Measurements from ENCODE around the gene APOL3. TPM values are rescaled to one million over a fixed set of nuclear protein-coding genes. Genes with fewer than 3 reads are reported as not detected.

Gene APOL3
- total and polyA plus RNA-seq, 10 of the 15 experiments (the other 5 are each of a cell fraction or from before 2014, with no cell fraction given) = 6.9 to 66.8 (median 48.5) TPM

DNA sequence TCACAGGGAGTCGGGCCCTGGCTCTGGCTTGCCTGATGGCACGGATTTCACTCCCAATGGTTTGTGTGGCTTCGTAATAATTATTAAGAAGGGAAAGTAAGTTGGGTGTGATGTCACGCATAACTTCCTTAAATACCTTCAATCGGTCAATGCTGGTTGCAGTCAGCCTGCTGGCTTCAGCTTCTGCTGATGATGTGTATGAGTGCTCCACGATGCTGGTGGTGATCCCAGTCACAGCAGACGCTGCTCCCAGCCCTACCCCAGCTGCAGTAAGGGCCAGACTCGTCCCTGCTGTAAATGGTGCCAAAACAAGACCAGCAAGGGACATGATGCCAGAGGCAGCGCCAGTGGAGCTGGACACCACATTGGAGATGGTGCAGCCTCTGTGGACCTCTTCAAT is 19.1 kb downstream of the APOL3 start:
- 71% methylated on average over 9 of the region's 9 CpGs for WGBS (ENCODE audit: insufficient coverage, insufficient replicate concordance, low lambda C conversion rate, missing lambda C conversion rate)
- ATAC-seq (no peak), FAIRE-seq (no peak), DNase-seq (ENCODE audit: low read depth, low spot score) (no peak)
- Histone ChIP-seq H2AFZ (ENCODE audit: control insufficient read depth, low read depth, low read length) (no peak overlapping the region), H3K36me3 (ENCODE audit: control insufficient read depth in 2 of 2, insufficient read depth in 2 of 2, low read length in 1 of 2) (peaks cover 10 to 17% of the 10 kb centered on the region in 2 experiments; a peak in 3 of 4 replicates), H3K27ac (ENCODE audit: control insufficient read depth, insufficient read depth) (no peak overlapping the region), H3K4me3 (no peak overlapping the region), H3K4me2 (ENCODE audit: control insufficient read depth, insufficient read depth) (no peak overlapping the region), H3K27me3 (replicated peaks in 1 of 2; ENCODE audit: control insufficient read depth in 2 of 2, insufficient read depth in 2 of 2, low read length in 1 of 2) (no peaks in the 10 kb centered on the region), H3K9ac (ENCODE audit: control insufficient read depth, insufficient read depth, low read length) (no peak overlapping the region), H3K9me3 (replicated peaks; ENCODE audit: control insufficient read depth, insufficient read depth, low read length) (no peaks in the 10 kb centered on the region), H3K79me2 (ENCODE audit: control insufficient read depth, insufficient read depth, low read length) (no peaks in the 10 kb centered on the region), H3K4me1 (ENCODE audit: control insufficient read depth, insufficient read depth, low read length) (no peaks in the 10 kb centered on the region), H4K20me1 (ENCODE audit: control insufficient read depth, insufficient read depth) (no peaks in the 10 kb centered on the region)
- in situ Hi-C loops (cut with MboI) (loop anchor here (5.0 kb wide), 1 partner anchor 41 kb away; no protein-coding TSS in a partner anchor), intact Hi-C loops (cut with micrococcal nuclease; ENCODE audit: unreplicated experiment) (no loop called here)
- no TSS peak for BruUV-seq (replicated peaks)
- POLR2A ChIA-PET = interaction anchor here (1.3 kb wide), 1 partner anchor 41 kb away, joined by 4 read pairs; no protein-coding TSS in a partner anchor
- CTCF ChIA-PET = interaction anchor here (0.8 to 7.4 kb wide), 9 partner anchors 12 to 82 kb away, joined by 3 to 129 read pairs (median 3); no protein-coding TSS in a partner anchor
- RAD21 ChIA-PET (ENCODE audit: unreplicated experiment) = interaction anchor here (1.3 kb wide), 1 partner anchor 40 kb away, joined by 3 read pairs; no protein-coding TSS in a partner anchor
- SMC1A ChIA-PET (ENCODE audit: uncharacterized antibody, unreplicated experiment) = interaction anchor here (1.0 to 3.8 kb wide), 5 partner anchors 14 to 80 kb away, joined by 3 to 23 read pairs (median 3); no protein-coding TSS in a partner anchor
- TF ChIP-seq IKZF2 (IDR thresholded peaks at IDR 0.05) = no peak
- TF ChIP-seq MAX (IDR thresholded peaks at IDR 0.05; ENCODE audit: low read depth, low read length) = no peak
- no peak for TF ChIP-seq TAF1 (IDR thresholded peaks at IDR 0.05; ENCODE audit: borderline replicate concordance, low read depth, low read length)
- TF ChIP-seq RELB (IDR thresholded peaks at IDR 0.05; ENCODE audit: low read depth) = no peak
- no peak for TF ChIP-seq SMC3 (IDR thresholded peaks at IDR 0.05; ENCODE audit: borderline replicate concordance, low read length)
- TF ChIP-seq, protein P1, sequence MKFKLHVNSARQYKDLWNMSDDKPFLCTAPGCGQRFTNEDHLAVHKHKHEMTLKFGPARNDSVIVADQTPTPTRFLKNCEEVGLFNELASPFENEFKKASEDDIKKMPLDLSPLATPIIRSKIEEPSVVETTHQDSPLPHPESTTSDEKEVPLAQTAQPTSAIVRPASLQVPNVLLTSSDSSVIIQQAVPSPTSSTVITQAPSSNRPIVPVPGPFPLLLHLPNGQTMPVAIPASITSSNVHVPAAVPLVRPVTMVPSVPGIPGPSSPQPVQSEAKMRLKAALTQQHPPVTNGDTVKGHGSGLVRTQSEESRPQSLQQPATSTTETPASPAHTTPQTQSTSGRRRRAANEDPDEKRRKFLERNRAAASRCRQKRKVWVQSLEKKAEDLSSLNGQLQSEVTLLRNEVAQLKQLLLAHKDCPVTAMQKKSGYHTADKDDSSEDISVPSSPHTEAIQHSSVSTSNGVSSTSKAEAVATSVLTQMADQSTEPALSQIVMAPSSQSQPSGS (IDR thresholded peaks at IDR 0.05; ENCODE audit: low read length) = no peak
- TF ChIP-seq HDGF (IDR thresholded peaks at IDR 0.05) = no peak
- no peak for TF ChIP-seq ESRRA (IDR thresholded peaks at IDR 0.05; ENCODE audit: low read length)
- TF ChIP-seq NFYA (IDR thresholded peaks at IDR 0.05; ENCODE audit: borderline replicate concordance, low read depth, low read length) = no peak
- no peak for TF ChIP-seq ZNF592 (IDR thresholded peaks at IDR 0.05)
- no peak for TF ChIP-seq CUX1 (IDR thresholded peaks at IDR 0.05; ENCODE audit: insufficient replicate concordance, low read depth, low read length)
